K562 (cell line): ENCODE results near the gene NDUFV2.

Experiments
- ZNF274 ChIP-seq: IDR thresholded peaks from 2 replicates; pipeline ENCODE4 v1.6.1; 2011; ENCODE audit warnings: low read depth, mild to moderate bottlenecking, low read length, moderate library complexity, borderline replicate concordance
- ZNF830 ChIP-seq: fragments of 250-450 bp; sonication (Bioruptor Pico); IDR thresholded peaks from 2 replicates; pipeline ENCODE4 v1.5.0; 2021; ENCODE audit warnings: mild to moderate bottlenecking
- TF ChIP-seq, protein P1 (sequence below), 3 experiments: IDR thresholded peaks in 2 of 3; conservative IDR thresholded peaks in 1 of 3; 2 replicates each; pipeline ENCODE4 v1.5.1; 2011 to 2012; ENCODE audit warnings: low read length in 3 of 3, mild to moderate bottlenecking in 3 of 3, control low read depth in 2 of 3, improper control_type of control experiment in 1 of 3, inconsistent platforms in 1 of 3, low read depth in 1 of 3, mixed read lengths in 1 of 3, moderate library complexity in 1 of 3; ENCODE audit not compliant: insufficient read depth in 2 of 3
- TF ChIP-seq, protein P2 (sequence below): sonication (generic); formaldehyde crosslinking; IDR thresholded peaks from 2 replicates; pipeline ENCODE4 v1.9.0; 2022; ENCODE audit warnings: mild to moderate bottlenecking, missing genetic modification reagents

DNA sequence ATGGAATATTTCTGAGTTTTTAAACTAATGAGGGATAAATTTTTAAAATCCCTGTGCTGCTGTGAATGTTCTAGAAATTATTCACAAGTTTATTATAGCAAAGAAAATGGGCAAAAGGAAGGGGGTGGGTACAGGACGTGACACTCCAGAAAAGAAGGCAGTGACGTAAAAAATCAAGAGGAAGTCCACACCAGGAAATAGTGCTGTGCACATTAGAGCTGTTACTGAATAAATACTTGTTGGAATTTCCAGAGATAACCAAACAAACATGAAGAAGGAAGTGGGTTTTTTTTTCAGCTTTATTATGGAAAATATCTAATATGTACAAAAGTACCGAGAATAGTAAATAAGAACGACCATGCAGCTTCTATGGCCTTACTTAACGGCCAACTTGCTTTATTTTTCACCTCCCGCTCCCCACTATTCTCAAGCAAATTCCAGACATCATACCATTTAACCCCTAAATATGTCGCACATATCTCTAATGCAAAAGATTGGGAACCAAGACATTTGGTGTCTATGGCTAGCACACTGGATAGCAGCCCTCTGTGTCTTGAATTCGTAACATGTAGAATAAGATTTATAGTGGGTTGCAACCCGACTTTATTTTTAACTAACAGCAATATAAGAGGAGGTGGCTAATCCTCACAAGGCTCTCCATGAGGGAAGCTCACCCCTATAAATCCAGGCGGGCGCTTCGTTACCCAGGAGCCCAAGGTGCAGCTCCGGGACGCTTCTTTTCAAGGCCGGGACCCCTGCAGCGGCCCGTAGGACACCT is 580 bp upstream of the NDUFV2 start:
- TF ChIP-seq ZNF274 (no peak), ZNF830 (no peak)
- TF ChIP-seq, protein P1, sequence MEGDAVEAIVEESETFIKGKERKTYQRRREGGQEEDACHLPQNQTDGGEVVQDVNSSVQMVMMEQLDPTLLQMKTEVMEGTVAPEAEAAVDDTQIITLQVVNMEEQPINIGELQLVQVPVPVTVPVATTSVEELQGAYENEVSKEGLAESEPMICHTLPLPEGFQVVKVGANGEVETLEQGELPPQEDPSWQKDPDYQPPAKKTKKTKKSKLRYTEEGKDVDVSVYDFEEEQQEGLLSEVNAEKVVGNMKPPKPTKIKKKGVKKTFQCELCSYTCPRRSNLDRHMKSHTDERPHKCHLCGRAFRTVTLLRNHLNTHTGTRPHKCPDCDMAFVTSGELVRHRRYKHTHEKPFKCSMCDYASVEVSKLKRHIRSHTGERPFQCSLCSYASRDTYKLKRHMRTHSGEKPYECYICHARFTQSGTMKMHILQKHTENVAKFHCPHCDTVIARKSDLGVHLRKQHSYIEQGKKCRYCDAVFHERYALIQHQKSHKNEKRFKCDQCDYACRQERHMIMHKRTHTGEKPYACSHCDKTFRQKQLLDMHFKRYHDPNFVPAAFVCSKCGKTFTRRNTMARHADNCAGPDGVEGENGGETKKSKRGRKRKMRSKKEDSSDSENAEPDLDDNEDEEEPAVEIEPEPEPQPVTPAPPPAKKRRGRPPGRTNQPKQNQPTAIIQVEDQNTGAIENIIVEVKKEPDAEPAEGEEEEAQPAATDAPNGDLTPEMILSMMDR (IDR thresholded peaks at IDR 0.05 in 2 of 3, conservative IDR thresholded peaks at IDR 0.05 in 1 of 3; ENCODE audit: insufficient read depth in 2 of 3, low read depth in 1 of 3, low read length in 3 of 3), result no peak
- TF ChIP-seq, protein P2, sequence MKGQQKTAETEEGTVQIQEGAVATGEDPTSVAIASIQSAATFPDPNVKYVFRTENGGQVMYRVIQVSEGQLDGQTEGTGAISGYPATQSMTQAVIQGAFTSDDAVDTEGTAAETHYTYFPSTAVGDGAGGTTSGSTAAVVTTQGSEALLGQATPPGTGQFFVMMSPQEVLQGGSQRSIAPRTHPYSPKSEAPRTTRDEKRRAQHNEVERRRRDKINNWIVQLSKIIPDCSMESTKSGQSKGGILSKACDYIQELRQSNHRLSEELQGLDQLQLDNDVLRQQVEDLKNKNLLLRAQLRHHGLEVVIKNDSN, result no peak
